Activated T-cell treated with anti-CD3 and anti-CD28 coated beads, Interleukin-2, amount 50 U/mL, for 72 hours (primary cell): ENCODE results near the gene TMEM156. TPM values are rescaled to one million over a fixed set of nuclear protein-coding genes. Genes with fewer than 3 reads are reported as not detected.

Experiments used
- ATAC-seq, 2 donors: fragments of 150-1000 bp; cut with Tn5 transposase; replicated peaks in 1 of 2; 2 replicates each; pipeline ENCODE4 v1.10.0; 2021; ENCODE audit warnings: moderate library complexity in 2 of 2, mild to moderate bottlenecking in 1 of 2
- DNase-seq, 2 donors: peaks; one replicate each; pipeline ENCODE4 v3.0.0; 2021 to 2022; ENCODE audit warnings: mixed read lengths in 1 of 2
- H3K27ac Mint-ChIP-seq: one replicate; pipeline ENCODE4 v1.8.0; 2022; ENCODE audit warnings: mild to moderate bottlenecking, moderate library complexity, mixed read lengths
- H3K27me3 Mint-ChIP-seq: one replicate; pipeline ENCODE4 v1.8.0; 2022; ENCODE audit warnings: low read depth, mixed read lengths
- H3K36me3 Mint-ChIP-seq, 2 donors: one replicate each; pipeline ENCODE4 v1.8.0; 2022; ENCODE audit warnings: mixed read lengths in 2 of 2, mild to moderate bottlenecking in 1 of 2; ENCODE audit not compliant: insufficient read depth in 2 of 2
- H3K4me1 Mint-ChIP-seq: one replicate; pipeline ENCODE4 v1.8.0; 2022; ENCODE audit warnings: low read depth, mixed read lengths
- H3K4me3 Mint-ChIP-seq, 2 donors: one replicate each; pipeline ENCODE4 v1.8.0; 2022; ENCODE audit warnings: mild to moderate bottlenecking in 2 of 2, mixed read lengths in 2 of 2, moderate library complexity in 2 of 2
- H3K9me3 Mint-ChIP-seq, 2 donors: one replicate each; pipeline ENCODE4 v1.8.0; 2022; ENCODE audit warnings: mixed read lengths in 2 of 2
- total RNA-seq, 2 donors: library from RNA; stranded (reverse); gene quantifications; one replicate each; pipeline ENCODE4 v1.2.3, GENCODE V29; 2022

Gene TMEM156
- total RNA-seq, 2 donors from 2014 or later, result 37.2 to 56.8 TPM

DNA sequence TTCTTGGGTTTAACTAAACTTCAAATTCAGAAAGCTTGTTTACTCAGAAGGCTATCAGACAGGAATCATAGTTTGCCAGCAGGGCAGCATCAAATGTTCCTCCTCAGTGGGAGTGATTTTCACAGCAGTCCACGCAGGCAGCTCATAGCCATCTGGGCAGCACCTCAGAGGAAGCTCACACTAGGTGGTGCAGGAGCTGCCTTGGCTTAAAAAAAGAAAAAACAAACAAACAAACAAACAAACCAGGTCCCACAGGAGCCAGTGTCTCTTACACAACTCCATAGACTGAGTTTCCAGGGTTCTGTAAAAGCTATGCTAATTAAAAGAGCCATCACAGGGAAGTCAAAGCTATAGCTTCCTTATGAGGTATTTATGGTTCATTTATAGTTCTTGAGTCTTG is 19.3 kb upstream of the TMEM156 start:
- H3K27ac Mint-ChIP-seq, result no peak overlapping the region
- no peak overlapping the region for H3K4me3 Mint-ChIP-seq
- no peaks in the 10 kb centered on the region for H3K9me3 Mint-ChIP-seq
- DNase-seq (no peak), ATAC-seq (no peak)
- no peaks in the 10 kb centered on the region for H3K27me3 Mint-ChIP-seq
- peaks cover 29% of the 10 kb centered on the region for H3K4me1 Mint-ChIP-seq
- H3K36me3 Mint-ChIP-seq, result peaks cover 0 to 1% of the 10 kb centered on the region in 2 donors

DNA sequence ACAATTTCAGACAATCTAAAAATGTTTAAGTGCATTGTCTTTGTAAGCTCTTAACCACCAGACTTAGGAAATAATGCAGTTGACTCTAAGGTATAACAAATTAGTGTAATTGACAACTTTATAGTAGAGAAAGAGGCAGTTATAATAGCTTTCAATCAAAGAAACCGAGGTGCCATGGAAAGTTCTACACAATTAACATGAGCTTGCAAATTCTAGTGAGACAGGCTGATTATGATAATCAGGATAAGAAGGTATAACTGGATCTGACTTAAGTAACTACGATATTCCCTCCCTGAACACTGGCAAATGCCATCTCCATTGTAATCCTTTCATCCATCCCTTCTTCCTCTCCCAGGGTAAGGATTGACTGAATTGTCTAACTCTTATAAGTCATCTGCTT is 18.4 kb upstream of the TMEM156 start:
- ATAC-seq (no peak), DNase-seq (no peak)
- Mint-ChIP-seq H3K27ac (no peak overlapping the region), H3K36me3 (peaks cover 3 to 7% of the 10 kb centered on the region in 2 donors), H3K4me1 (peaks cover 37% of the 10 kb centered on the region), H3K4me3 (no peak overlapping the region), H3K9me3 (no peaks in the 10 kb centered on the region), H3K27me3 (no peaks in the 10 kb centered on the region)

DNA sequence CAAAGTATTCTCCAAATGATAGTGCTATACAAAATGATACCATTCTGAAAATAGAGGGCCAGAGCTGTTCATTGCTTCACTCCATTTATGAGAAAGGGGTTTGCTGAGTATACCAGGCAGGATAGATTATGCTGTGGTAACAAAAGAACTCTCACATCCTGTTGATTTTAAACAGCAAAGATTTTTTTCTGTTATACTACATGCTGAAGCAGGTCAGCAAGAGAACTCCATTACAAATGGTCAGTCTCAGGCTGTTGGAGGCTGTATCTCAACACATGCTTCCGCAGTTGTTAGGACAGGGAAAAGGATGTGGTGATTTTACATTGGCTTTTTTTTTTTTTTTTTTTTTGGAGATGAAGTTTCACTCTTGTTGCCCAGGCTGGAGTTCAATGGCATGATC is 16.1 kb upstream of the TMEM156 start:
- ATAC-seq (peak in 1 of 2 donors; percentile 8), DNase-seq (no peak)
- Mint-ChIP-seq H3K27me3 (no peaks in the 10 kb centered on the region), H3K27ac (peak overlapping the region; percentile 99), H3K36me3 (peaks cover 6 to 7% of the 10 kb centered on the region in 2 donors), H3K9me3 (no peaks in the 10 kb centered on the region), H3K4me3 (peak overlapping the region; percentile 83 to 100), H3K4me1 (peaks cover 46% of the 10 kb centered on the region)

- Mint-ChIP-seq H3K9me3 (no peaks in the 10 kb centered on the region), H3K36me3 (peaks cover 6 to 7% of the 10 kb centered on the region in 2 donors), H3K27ac (peak overlapping the region; percentile 99), H3K4me3 (peak overlapping the region; percentile 83 to 100), H3K4me1 (peaks cover 51% of the 10 kb centered on the region), H3K27me3 (no peaks in the 10 kb centered on the region)
- DNase-seq (no peak), ATAC-seq (no peak)
Measured at GRCh38 chr4:39047681-39048080, 15.5 kb upstream of the TMEM156 start.

- Mint-ChIP-seq H3K4me3 (peak overlapping the region; percentile 83 to 100), H3K27ac (peak overlapping the region; percentile 99), H3K4me1 (peaks cover 57% of the 10 kb centered on the region), H3K36me3 (peaks cover 6 to 7% of the 10 kb centered on the region in 2 donors), H3K9me3 (no peaks in the 10 kb centered on the region), H3K27me3 (no peaks in the 10 kb centered on the region)
- ATAC-seq (no peak), DNase-seq (no peak)
Measured at GRCh38 chr4:39046249-39046648, 14.0 kb upstream of the TMEM156 start.

GRCh38 chr4:39045827-39046221 is 13.6 kb upstream of the TMEM156 start:
- Mint-ChIP-seq H3K27ac (peak overlapping the region; percentile 99), H3K4me3 (peak overlapping the region; percentile 83 to 100), H3K9me3 (no peaks in the 10 kb centered on the region), H3K27me3 (no peaks in the 10 kb centered on the region), H3K4me1 (peaks cover 57% of the 10 kb centered on the region), H3K36me3 (peaks cover 6 to 7% of the 10 kb centered on the region in 2 donors)
- DNase-seq (no peak), ATAC-seq (peak in 1 of 2 donors; percentile 23)

- Mint-ChIP-seq H3K4me3 (peak overlapping the region; percentile 83 to 100), H3K27me3 (no peaks in the 10 kb centered on the region), H3K4me1 (peaks cover 57% of the 10 kb centered on the region), H3K36me3 (peaks cover 6 to 7% of the 10 kb centered on the region in 2 donors), H3K9me3 (no peaks in the 10 kb centered on the region), H3K27ac (peak overlapping the region; percentile 99)
- no peak for ATAC-seq
- DNase-seq, result peak; percentile 58 to 68
Measured at GRCh38 chr4:39044956-39045826, 13.0 kb upstream of the TMEM156 start.

DNA sequence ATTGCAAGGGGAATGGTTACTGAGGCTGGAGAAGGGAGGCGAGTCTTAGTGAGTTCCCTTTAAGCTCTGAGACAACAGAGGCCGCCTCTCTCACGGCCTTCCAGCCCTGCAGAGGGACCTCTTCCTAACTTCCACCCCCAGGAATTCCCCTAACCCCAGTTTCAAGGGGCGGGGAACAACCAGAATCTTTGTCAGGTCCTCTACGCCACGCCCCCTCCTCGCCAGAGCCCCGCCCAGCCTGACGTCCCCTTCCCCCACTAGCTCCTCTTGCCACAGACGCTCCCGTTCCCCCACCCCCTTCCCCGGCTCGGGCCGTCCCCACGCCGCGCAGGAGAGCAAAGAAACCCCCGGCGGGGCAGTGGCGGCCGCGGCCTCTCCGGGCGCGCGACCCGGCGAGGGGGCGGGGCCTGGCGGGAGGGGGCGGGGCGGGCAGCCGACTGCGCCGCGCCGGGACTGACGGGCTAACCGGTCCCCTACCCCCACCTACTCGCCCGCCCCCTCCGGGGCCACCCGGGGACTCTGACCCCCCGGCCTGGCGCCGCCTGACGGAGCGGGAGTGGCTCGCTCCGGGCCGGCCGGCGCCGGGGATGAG is 12.3 kb upstream of the TMEM156 start:
- Mint-ChIP-seq H3K4me1 (peaks cover 57% of the 10 kb centered on the region), H3K4me3 (peak overlapping the region; percentile 71 to 87), H3K27me3 (no peaks in the 10 kb centered on the region), H3K27ac (peak overlapping the region; percentile 92), H3K36me3 (peaks cover 6 to 7% of the 10 kb centered on the region in 2 donors), H3K9me3 (no peaks in the 10 kb centered on the region)
- ATAC-seq (peak; percentile 86 to 90), DNase-seq (peak; percentile 96 to 98)

DNA sequence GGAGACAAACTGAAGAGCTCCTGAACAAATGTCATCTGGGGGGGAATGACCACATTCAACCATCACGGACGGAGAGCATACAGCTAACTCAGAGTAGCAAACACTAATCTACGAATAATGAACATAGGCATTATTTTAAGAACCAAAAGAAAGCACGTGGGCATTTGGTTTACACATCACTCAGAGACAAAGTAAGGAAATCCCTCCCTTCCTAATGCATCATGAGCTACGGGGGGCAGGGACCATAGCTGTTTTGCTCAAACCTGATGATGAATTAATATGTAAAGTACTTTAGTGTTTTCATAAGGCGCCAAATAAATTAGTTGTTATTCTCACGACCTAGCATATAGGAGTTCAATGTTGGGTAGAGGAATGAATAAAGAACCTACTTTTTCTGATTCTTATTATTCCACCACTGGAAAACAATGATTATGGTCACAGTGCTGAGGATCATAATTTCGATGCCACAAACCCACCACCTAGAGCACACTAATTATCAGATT is 11.7 kb upstream of the TMEM156 start:
- H3K9me3 Mint-ChIP-seq, result no peaks in the 10 kb centered on the region
- H3K4me1 Mint-ChIP-seq, result peaks cover 53% of the 10 kb centered on the region
- H3K27ac Mint-ChIP-seq, result peak overlapping the region; percentile 92
- peaks cover 6 to 7% of the 10 kb centered on the region in 2 donors for H3K36me3 Mint-ChIP-seq
- H3K27me3 Mint-ChIP-seq, result no peaks in the 10 kb centered on the region
- H3K4me3 Mint-ChIP-seq, result peak overlapping the region; percentile 71 to 87
- DNase-seq (peak in 1 of 2 donors; percentile 14), ATAC-seq (peak in 1 of 2 donors; percentile 0)

- Mint-ChIP-seq H3K4me3 (peak overlapping the region; percentile 71 to 87), H3K27ac (peak overlapping the region; percentile 92), H3K36me3 (peaks cover 5 to 6% of the 10 kb centered on the region in 2 donors), H3K9me3 (no peaks in the 10 kb centered on the region), H3K27me3 (no peaks in the 10 kb centered on the region), H3K4me1 (peaks cover 48% of the 10 kb centered on the region)
- ATAC-seq (no peak), DNase-seq (no peak)
Measured at GRCh38 chr4:39043058-39043860, 11.1 kb upstream of the TMEM156 start.

- H3K27me3 Mint-ChIP-seq, result no peaks in the 10 kb centered on the region
- peak overlapping the region; percentile 52 for H3K27ac Mint-ChIP-seq
- peaks cover 5 to 6% of the 10 kb centered on the region in 2 donors for H3K36me3 Mint-ChIP-seq
- H3K4me1 Mint-ChIP-seq, result peaks cover 46% of the 10 kb centered on the region
- DNase-seq (no peak), ATAC-seq (no peak)
- peak overlapping the region; percentile 4 to 21 for H3K4me3 Mint-ChIP-seq
- no peaks in the 10 kb centered on the region for H3K9me3 Mint-ChIP-seq
Measured at GRCh38 chr4:39042366-39042765, 10.2 kb upstream of the TMEM156 start.

DNA sequence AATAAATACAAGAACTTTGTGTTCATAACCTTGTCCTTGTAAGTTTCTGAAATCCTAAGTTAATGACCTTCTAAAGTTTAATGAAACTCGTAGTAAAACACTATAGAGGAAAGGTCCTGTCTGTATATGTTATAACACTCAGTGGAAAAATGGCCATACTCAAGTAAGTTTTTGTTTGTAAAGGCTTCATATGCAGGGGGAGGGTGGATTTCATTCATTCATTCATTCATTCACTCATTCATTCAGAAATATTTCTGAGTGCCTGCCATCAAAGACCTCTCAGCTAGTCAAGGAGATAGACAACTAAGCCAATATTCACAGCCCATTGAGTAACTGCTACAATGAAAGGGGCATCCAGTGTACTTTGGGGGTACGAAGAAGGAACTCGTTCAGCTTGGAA is 6.9 kb upstream of the TMEM156 start:
- Mint-ChIP-seq H3K27ac (no peak overlapping the region), H3K36me3 (no peaks in the 10 kb centered on the region), H3K4me3 (no peak overlapping the region), H3K9me3 (no peaks in the 10 kb centered on the region), H3K4me1 (peaks cover 42% of the 10 kb centered on the region), H3K27me3 (no peaks in the 10 kb centered on the region)
- DNase-seq (no peak), ATAC-seq (no peak)
